GM20000 (cell line): Measurements from ENCODE around the gene MOSPD3.

Experiments
- DNase-seq: peaks from one replicate; pipeline ENCODE4 v3.0.0; 2012; ENCODE audit warnings: low spot score
- CTCF ChIP-seq: IDR thresholded peaks from 2 replicates; pipeline ENCODE4 v1.5.1; 2012; ENCODE audit warnings: mild to moderate bottlenecking, control low read depth; ENCODE audit errors: extremely low read depth, missing control alignments

MOSPD3 gene

GRCh38 chr7:100609958-100610357 is 2.4 kb upstream of the MOSPD3 start:
- no peak for TF ChIP-seq CTCF
- no peak for DNase-seq

GRCh38 chr7:100612730-100613390 is 520 bp downstream of the MOSPD3 start:
- no peak for TF ChIP-seq CTCF
- DNase-seq = no peak

DNA sequence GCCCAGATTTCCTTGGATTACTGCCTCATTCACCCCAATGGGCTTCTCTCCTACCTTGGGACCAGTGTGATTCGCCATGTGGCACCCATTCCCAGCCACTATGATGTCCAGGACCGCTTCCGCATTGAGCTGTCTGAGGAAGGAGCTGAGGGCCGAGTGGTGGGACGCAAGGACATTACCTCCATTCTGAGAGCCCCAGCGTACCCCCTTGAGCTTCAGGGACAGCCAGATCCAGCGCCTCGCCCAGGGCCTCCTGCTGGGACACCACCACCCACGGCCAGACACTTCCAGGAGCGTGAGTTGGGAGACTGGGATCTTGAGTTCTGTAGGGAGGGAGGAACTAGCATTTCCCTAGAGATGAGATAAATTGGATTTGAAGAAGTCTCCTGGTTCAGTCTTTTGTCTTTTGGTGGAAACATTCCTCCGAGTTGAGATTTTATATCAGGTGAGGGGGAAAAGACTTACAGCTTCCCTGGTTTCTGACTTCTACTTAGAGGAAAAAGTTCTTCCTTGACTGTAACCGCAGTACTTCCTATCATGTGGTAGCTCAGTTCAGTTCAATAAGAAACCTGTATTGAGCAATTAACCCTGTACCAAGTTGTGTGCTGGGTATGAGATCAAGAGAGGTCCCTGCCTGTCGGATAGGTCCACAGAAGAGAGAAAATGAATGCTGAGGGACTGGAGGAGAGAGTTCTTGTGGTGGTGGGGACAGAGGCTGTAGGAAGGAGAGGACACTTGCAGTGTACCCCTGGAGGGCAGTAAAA is 1.3 kb downstream of the MOSPD3 start:
- DNase-seq = no peak
- TF ChIP-seq CTCF = no peak

- DNase-seq = no peak
- TF ChIP-seq CTCF = no peak
Measured at GRCh38 chr7:100614308-100614861, 2.0 kb downstream of the MOSPD3 start.

DNA sequence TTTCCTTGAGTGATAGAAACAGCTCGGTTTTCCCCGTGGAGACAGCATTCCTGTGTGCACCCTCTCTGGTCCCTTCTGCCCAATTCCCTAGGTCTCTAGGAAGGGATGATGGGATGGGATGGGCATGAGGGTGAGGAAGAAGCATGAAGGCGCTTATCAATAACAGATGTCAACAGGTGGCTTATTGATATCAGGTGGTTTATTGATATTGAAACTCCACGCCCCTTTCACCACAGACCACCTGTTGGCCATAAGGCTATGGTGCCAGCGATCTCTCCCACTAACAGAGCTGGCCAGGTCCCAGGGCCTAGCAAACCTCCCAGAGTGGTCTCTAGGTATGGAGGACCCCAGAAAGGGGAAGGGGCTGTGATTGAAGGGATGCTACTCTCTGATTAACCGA is 7.9 kb downstream of the MOSPD3 start:
- no peak for DNase-seq
- TF ChIP-seq CTCF = no peak

DNA sequence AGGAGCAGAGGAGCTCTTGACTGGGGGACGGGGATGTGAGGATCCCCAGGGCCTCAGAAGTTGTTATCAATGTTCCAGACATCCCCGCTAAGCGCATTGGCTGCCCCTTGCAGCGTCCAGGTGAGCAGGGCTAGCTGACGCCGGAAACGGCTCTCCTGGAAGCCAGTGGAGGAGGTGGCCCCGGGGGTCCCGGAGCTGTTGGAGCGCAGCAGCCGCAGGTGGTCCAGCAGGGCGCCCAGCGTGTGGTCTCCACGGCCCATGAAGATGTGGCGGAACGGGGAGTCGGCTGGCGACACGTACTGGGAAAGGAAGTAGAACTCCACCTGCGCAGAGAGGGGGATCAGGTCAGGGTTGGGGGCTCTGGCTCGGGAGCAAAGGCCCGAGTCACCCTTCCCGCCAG is 8.5 kb downstream of the MOSPD3 start:
- no peak for TF ChIP-seq CTCF
- no peak for DNase-seq

DNA sequence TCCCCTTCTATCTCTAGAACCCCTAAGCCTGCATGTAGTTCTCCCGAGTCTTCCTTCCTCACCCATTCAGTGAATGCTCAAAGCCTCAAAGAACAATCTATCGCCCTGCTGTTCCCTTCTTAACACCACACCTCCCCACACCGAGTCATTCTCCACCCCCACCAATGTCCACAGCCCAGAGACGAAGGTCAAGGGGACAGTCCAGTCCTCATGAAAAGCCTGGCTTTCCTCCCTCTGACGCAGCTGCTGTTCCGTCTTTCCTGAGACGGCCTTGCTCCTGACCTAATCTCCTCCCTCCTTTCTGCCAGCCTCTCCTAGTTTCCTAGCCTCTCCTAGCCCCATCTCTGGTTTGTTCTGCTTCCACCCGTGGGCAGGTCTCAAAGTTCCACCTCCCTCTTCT is 9.2 kb downstream of the MOSPD3 start:
- DNase-seq = no peak
- TF ChIP-seq CTCF = no peak
